GM21576 (cell line): ENCODE measurements around the gene TMEM120B.

ENCODE experiments used
- ATAC-seq: cut with Tn5 transposase; IDR thresholded peaks from one replicate; pipeline ENCODE4 v1.9.1; 2021; ENCODE audit warnings: mild to moderate bottlenecking, moderate library complexity; ENCODE audit not compliant: unreplicated experiment

TMEM120B gene

GRCh38 chr12:121814429-121815119 is 102.0 kb downstream of the TMEM120B start:
- ATAC-seq: no peak

GRCh38 chr12:121815263-121815662 is 102.7 kb downstream of the TMEM120B start:
- ATAC-seq: no peak

- no peak for ATAC-seq
These were observed 104.5 kb downstream of the TMEM120B start for GRCh38 chr12:121816925-121817647.

GRCh38 chr12:121817648-121818043 is 105.1 kb downstream of the TMEM120B start:
- ATAC-seq: no peak

- ATAC-seq: no peak
These were observed 106.8 kb downstream of the TMEM120B start for GRCh38 chr12:121819212-121819949.

- ATAC-seq: no peak
These were observed 107.5 kb downstream of the TMEM120B start for GRCh38 chr12:121820056-121820455.

- no peak for ATAC-seq
These were observed 110.0 kb downstream of the TMEM120B start for GRCh38 chr12:121822393-121823100.

GRCh38 chr12:121823101-121823726 is 110.7 kb downstream of the TMEM120B start:
- no peak for ATAC-seq

GRCh38 chr12:121823727-121824115 is 111.2 kb downstream of the TMEM120B start:
- no peak for ATAC-seq

- no peak for ATAC-seq
These were observed 112.5 kb downstream of the TMEM120B start for GRCh38 chr12:121825041-121825523.

- ATAC-seq: no peak
These were observed 114.0 kb downstream of the TMEM120B start for GRCh38 chr12:121826318-121827150.

- no peak for ATAC-seq
These were observed 115.0 kb downstream of the TMEM120B start for GRCh38 chr12:121827351-121828099.

GRCh38 chr12:121828306-121828705 is 115.8 kb downstream of the TMEM120B start:
- no peak for ATAC-seq

- ATAC-seq: no peak
These were observed 116.3 kb downstream of the TMEM120B start for GRCh38 chr12:121828826-121829225.

- no peak for ATAC-seq
These were observed 116.8 kb downstream of the TMEM120B start for GRCh38 chr12:121829250-121829918.

GRCh38 chr12:121830134-121830533 is 117.6 kb downstream of the TMEM120B start:
- ATAC-seq: no peak

GRCh38 chr12:121830588-121831265 is 118.2 kb downstream of the TMEM120B start:
- no peak for ATAC-seq
